Mesothelial cell of epicardium (in vitro differentiated cells): ENCODE data around the gene RBMXL3. TPM values are rescaled to one million over a fixed set of nuclear protein-coding genes. Genes with fewer than 3 reads are reported as not detected.

Experiments used
- DNase-seq, 2 experiments: peaks; one replicate each; pipeline ENCODE4 v3.0.0; 2021; ENCODE audit warnings: low spot score in 2 of 2; ENCODE audit not compliant: unreplicated experiment in 2 of 2
- H3K27ac Mint-ChIP-seq: 2 replicates; pipeline ENCODE4 v1.8.0; 2021; ENCODE audit warnings: mixed read lengths
- H3K27me3 Mint-ChIP-seq: 2 replicates; pipeline ENCODE4 v1.8.0; 2021; ENCODE audit warnings: low read depth, mixed read lengths
- H3K36me3 Mint-ChIP-seq: 2 replicates; pipeline ENCODE4 v1.8.0; 2021; ENCODE audit warnings: mixed read lengths
- H3K4me1 Mint-ChIP-seq: 2 replicates; pipeline ENCODE4 v1.8.0; 2021; ENCODE audit warnings: mixed read lengths
- H3K4me3 Mint-ChIP-seq: 2 replicates; pipeline ENCODE4 v1.8.0; 2021; ENCODE audit warnings: mild to moderate bottlenecking, moderate library complexity, mixed read lengths
- H3K9me3 Mint-ChIP-seq: 2 replicates; pipeline ENCODE4 v1.8.0; 2021; ENCODE audit warnings: mixed read lengths
- total RNA-seq: library from RNA; stranded (reverse); gene quantifications from 3 replicates; pipeline ENCODE4 v1.2.1, GENCODE V29; 2021
- TF ChIP-seq, protein P1 (sequence below): fragments of 200-600 bp; sonication (generic); IDR thresholded peaks from one replicate; pipeline ENCODE4 v1.5.0; 2021; ENCODE audit warnings: antibody characterized with exemption; ENCODE audit not compliant: unreplicated experiment

RBMXL3 gene
- total RNA-seq, 1 donor from 2014 or later: not detected

DNA sequence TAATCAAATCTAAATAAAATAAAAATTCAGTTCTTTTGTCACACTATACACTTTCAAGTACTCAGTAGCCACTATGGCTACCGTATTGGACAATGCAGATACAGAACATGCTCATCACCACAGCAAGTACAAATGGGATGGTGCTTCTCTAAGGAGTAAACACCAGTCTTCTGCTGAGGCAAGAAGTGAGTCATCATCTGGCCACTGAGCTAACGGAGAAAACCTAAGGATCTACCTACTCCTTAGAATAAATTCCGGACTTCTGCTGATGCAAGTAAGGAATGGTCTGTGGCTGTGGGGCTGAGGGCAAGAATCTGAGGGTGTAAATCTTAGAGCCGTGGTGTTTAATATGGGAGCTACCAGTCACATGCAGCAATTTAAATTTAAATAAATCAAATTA is 11.3 kb upstream of the RBMXL3 start:
- no peaks in the 10 kb centered on the region for H3K27me3 Mint-ChIP-seq
- H3K4me3 Mint-ChIP-seq: no peak overlapping the region
- DNase-seq: no peak
- H3K27ac Mint-ChIP-seq: no peak overlapping the region
- peaks cover 3% of the 10 kb centered on the region for H3K9me3 Mint-ChIP-seq
- peaks cover 38% of the 10 kb centered on the region for H3K36me3 Mint-ChIP-seq
- TF ChIP-seq, protein P1, sequence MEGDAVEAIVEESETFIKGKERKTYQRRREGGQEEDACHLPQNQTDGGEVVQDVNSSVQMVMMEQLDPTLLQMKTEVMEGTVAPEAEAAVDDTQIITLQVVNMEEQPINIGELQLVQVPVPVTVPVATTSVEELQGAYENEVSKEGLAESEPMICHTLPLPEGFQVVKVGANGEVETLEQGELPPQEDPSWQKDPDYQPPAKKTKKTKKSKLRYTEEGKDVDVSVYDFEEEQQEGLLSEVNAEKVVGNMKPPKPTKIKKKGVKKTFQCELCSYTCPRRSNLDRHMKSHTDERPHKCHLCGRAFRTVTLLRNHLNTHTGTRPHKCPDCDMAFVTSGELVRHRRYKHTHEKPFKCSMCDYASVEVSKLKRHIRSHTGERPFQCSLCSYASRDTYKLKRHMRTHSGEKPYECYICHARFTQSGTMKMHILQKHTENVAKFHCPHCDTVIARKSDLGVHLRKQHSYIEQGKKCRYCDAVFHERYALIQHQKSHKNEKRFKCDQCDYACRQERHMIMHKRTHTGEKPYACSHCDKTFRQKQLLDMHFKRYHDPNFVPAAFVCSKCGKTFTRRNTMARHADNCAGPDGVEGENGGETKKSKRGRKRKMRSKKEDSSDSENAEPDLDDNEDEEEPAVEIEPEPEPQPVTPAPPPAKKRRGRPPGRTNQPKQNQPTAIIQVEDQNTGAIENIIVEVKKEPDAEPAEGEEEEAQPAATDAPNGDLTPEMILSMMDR: no peak
- H3K4me1 Mint-ChIP-seq: peaks cover 5% of the 10 kb centered on the region

DNA sequence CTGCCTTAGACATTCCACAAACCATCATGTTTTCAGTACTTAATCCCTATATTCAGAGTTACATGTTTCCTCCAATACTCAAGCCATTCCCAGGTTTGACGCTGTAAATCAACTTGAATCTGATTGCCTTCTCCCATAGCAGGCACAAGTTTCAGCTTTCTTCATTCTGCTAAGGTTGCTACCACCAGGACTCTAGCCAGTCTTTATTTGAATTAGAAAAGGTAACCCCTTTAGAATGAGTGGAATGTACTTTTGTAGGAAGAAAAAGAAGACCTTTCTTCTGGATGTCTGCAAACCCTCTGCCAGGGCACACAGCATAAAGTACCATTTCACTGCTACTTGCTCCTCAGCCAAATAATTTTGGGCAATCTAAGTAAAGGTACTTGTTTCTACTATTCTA is 10.7 kb upstream of the RBMXL3 start:
- Mint-ChIP-seq H3K4me1 (peaks cover 4% of the 10 kb centered on the region), H3K36me3 (peaks cover 37% of the 10 kb centered on the region), H3K27ac (no peak overlapping the region), H3K9me3 (peaks cover 3% of the 10 kb centered on the region), H3K27me3 (no peaks in the 10 kb centered on the region), H3K4me3 (no peak overlapping the region)
- TF ChIP-seq, protein P1: no peak
- DNase-seq: no peak

DNA sequence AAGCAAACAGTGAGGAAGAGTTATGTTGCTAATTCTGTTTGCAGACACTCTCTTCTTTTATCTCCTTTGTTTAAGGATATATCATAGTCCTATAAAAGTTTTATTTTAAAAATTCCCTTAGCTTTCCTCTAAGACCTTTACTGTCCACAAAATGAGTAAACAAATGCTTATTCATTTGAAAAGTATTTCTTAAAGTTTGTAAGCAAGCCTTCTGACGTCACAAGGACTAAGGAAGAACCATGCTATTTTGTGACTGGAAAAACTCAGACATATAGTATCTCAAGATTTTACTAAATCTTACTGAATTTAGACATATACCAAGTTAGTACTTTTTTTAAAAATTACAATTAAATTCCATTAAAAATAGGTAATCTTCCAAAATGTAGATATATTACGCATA is 5.2 kb upstream of the RBMXL3 start:
- Mint-ChIP-seq H3K4me1 (peaks cover 3% of the 10 kb centered on the region), H3K4me3 (no peak overlapping the region), H3K9me3 (no peaks in the 10 kb centered on the region), H3K36me3 (peaks cover 9% of the 10 kb centered on the region), H3K27me3 (no peaks in the 10 kb centered on the region), H3K27ac (no peak overlapping the region)
- DNase-seq: no peak
- TF ChIP-seq, protein P1: no peak

DNA sequence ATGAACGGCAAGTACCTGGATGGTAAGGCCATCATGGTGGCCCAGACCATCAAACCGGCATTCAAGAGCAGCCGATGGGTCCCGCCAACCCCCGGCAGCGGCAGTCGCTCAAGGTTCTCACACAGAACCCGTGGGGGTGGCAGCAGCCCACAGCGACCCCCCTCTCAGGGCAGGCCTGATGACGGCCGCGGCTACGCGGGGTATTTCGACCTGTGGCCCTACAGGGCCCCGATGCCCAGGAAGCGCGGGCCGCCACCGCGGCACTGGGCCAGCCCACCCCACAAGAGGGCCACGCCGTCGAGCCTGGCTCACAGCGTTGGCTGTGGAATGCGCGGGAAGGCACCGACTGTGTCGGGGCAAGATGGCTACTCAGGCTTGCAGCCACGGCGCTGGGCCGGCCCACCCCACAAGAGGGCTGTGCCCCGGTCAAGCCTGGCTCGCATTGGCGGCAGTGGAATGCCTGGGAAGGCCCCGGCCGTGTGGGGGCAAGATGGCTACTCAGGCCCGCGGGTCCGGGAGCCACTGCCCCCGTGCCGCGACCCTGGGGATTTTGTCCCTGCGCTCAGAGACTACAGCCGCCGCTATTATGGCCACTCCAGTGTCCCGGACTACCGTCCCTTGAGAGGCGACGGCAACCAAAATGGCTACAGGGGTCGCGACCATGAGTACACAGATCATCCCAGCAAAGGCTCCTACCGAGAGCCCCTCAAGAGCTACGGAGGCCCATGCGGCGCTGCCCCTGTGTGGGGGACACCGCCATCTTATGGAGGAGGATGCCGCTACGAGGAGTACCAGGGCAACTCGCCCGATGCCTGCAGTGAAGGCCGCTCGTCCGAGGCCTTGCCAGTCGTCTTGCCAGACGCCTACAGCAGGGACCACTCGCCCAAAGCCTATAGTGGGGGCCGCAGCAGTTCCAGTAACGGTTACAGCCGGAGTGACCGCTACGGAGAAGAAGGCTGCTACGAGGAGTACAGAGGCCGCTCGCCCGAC is 731 bp downstream of the RBMXL3 start:
- H3K9me3 Mint-ChIP-seq: peaks cover 5% of the 10 kb centered on the region
- DNase-seq: no peak
- TF ChIP-seq, protein P1: no peak
- no peak overlapping the region for H3K4me3 Mint-ChIP-seq
- no peaks in the 10 kb centered on the region for H3K27me3 Mint-ChIP-seq
- peaks cover 30% of the 10 kb centered on the region for H3K36me3 Mint-ChIP-seq
- peaks cover 5% of the 10 kb centered on the region for H3K4me1 Mint-ChIP-seq
- no peak overlapping the region for H3K27ac Mint-ChIP-seq

DNA sequence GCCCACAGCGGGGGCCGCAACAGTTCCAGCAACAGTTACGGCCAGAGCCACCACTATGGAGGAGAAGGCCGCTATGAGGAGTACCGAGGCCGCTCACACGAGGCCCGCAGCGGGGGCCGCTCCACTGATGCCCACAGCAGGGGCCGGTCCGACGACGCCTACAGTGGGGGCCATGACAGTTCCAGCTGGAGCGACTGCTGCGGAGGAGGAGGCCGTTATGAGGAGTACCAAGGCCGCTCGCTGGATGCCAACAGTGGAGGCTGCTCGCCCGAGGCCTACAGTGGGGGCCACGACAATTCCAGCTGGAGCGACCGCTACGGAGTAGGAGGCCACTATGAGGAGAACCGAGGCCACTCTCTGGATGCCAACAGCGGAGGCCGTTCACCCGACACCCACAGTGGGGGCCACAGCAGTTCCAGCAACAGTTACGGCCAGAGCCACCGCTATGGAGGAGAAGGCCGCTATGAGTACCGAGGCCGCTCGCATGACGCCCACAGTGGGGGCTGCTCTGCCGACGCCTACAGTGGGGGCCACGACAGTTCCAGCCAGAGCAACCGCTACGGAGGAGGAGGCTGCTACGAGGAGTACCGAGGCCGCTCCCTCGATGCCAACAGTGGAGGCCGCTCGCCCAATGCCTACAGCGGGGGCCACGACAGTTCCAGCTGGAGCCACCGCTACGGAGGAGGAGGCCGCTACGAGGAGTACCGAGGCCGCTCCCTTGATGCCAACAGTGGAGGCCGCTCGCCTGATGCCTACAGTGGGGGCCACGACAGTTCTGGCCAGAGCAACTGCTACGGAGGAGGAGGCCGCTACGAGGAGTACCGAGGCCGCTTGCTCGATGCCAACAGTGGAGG is 1.7 kb downstream of the RBMXL3 start:
- Mint-ChIP-seq H3K27ac (no peak overlapping the region), H3K27me3 (no peaks in the 10 kb centered on the region), H3K4me1 (peaks cover 5% of the 10 kb centered on the region), H3K4me3 (no peak overlapping the region), H3K36me3 (peaks cover 30% of the 10 kb centered on the region), H3K9me3 (peaks cover 5% of the 10 kb centered on the region)
- TF ChIP-seq, protein P1: no peak
- no peak for DNase-seq
